Neural crest cell (in vitro differentiated cells): Measurements from ENCODE around the gene FAM151A. TPM values are rescaled to one million over a fixed set of nuclear protein-coding genes. Genes with fewer than 3 reads are reported as not detected.

Experiments
- DNase-seq: peaks from one replicate; pipeline ENCODE4 v3.0.0; 2021; ENCODE audit warnings: low read depth, mixed read lengths, low spot score
- H3K27ac Mint-ChIP-seq: one replicate; pipeline ENCODE4 v1.8.0; 2021; ENCODE audit warnings: mild to moderate bottlenecking, mixed read lengths; ENCODE audit not compliant: unreplicated experiment
- H3K27me3 Mint-ChIP-seq: 2 replicates; pipeline ENCODE4 v1.8.0; 2021; ENCODE audit warnings: low read depth, mild to moderate bottlenecking, mixed read lengths
- H3K36me3 Mint-ChIP-seq: 2 replicates; pipeline ENCODE4 v1.8.0; 2021; ENCODE audit warnings: low read depth, mild to moderate bottlenecking, mixed read lengths
- H3K4me1 Mint-ChIP-seq: 2 replicates; pipeline ENCODE4 v1.8.0; 2021; ENCODE audit warnings: mixed read lengths
- H3K4me3 Mint-ChIP-seq: one replicate; pipeline ENCODE4 v1.8.0; 2021; ENCODE audit warnings: mild to moderate bottlenecking, mixed read lengths
- H3K9me3 Mint-ChIP-seq: 2 replicates; pipeline ENCODE4 v1.8.0; 2021; ENCODE audit warnings: mixed read lengths
- total RNA-seq: library from RNA; stranded (reverse); gene quantifications from 2 replicates; pipeline ENCODE4 v1.2.1, GENCODE V29; 2021
- TF ChIP-seq, protein P1 (sequence below): fragments of 200-600 bp; sonication (generic); conservative IDR thresholded peaks from 2 replicates; pipeline ENCODE4 v1.5.0; 2021; ENCODE audit warnings: antibody characterized with exemption, mild to moderate bottlenecking

Gene FAM151A
- total RNA-seq, 1 donor from 2014 or later = not detected

DNA sequence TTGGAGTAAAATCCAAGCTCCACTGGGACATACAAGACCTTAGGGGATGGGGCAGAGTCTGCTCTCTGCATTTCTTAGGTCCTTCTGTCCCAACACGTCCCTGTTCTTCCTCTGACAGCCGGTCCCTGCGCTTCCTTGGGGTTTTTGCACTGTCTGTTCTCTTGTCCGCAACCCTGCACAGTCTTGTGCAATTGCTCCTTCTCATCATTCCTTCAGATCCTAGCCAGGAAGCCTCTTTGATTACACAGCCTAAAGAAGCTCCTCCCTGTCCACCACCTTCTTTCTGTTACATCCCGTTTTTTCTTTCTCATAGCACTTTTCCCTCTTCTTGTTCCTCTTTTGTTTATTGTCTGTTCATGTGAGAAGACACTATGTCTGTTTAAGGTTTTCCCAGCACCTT, 55.4 kb downstream of the FAM151A start:
- Mint-ChIP-seq H3K4me3 (no peak overlapping the region), H3K27ac (no peak overlapping the region), H3K27me3 (no peaks in the 10 kb centered on the region), H3K4me1 (peaks cover 24% of the 10 kb centered on the region), H3K36me3 (no peaks in the 10 kb centered on the region), H3K9me3 (no peaks in the 10 kb centered on the region)
- TF ChIP-seq, protein P1, sequence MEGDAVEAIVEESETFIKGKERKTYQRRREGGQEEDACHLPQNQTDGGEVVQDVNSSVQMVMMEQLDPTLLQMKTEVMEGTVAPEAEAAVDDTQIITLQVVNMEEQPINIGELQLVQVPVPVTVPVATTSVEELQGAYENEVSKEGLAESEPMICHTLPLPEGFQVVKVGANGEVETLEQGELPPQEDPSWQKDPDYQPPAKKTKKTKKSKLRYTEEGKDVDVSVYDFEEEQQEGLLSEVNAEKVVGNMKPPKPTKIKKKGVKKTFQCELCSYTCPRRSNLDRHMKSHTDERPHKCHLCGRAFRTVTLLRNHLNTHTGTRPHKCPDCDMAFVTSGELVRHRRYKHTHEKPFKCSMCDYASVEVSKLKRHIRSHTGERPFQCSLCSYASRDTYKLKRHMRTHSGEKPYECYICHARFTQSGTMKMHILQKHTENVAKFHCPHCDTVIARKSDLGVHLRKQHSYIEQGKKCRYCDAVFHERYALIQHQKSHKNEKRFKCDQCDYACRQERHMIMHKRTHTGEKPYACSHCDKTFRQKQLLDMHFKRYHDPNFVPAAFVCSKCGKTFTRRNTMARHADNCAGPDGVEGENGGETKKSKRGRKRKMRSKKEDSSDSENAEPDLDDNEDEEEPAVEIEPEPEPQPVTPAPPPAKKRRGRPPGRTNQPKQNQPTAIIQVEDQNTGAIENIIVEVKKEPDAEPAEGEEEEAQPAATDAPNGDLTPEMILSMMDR = no peak
- no peak for DNase-seq

- Mint-ChIP-seq H3K27ac (no peak overlapping the region), H3K36me3 (no peaks in the 10 kb centered on the region), H3K27me3 (no peaks in the 10 kb centered on the region), H3K4me1 (peaks cover 13% of the 10 kb centered on the region), H3K4me3 (no peak overlapping the region), H3K9me3 (no peaks in the 10 kb centered on the region)
- DNase-seq = no peak
- TF ChIP-seq, protein P1 = no peak
These were observed 56.7 kb downstream of the FAM151A start for GRCh38 chr1:54566438-54567141.

DNA sequence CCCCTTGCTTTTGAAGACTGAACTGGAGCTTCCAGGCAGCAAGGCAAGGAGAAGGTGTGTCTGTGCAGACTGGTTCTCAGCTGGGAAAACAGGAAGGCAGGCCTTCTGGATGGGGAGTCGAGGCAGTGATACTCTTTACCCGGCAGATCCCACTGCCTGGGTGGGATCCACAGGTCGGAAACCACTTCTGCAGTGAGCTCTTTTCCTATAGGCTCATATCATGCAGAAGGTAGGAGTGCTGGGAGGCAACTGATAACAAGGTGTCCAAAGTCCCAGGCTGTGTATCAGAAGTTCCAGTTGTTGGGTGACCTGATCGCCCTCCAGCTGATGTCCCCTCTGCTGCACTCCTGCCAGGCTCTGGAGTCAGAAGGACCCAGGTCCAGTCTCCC, 58.2 kb downstream of the FAM151A start:
- Mint-ChIP-seq H3K36me3 (no peaks in the 10 kb centered on the region), H3K27ac (no peak overlapping the region), H3K4me3 (no peak overlapping the region), H3K27me3 (no peaks in the 10 kb centered on the region), H3K9me3 (no peaks in the 10 kb centered on the region), H3K4me1 (peaks cover 7% of the 10 kb centered on the region)
- no peak for DNase-seq
- TF ChIP-seq, protein P1 = no peak

- H3K4me1 Mint-ChIP-seq = peaks cover 7% of the 10 kb centered on the region
- no peaks in the 10 kb centered on the region for H3K9me3 Mint-ChIP-seq
- no peak overlapping the region for H3K4me3 Mint-ChIP-seq
- no peaks in the 10 kb centered on the region for H3K27me3 Mint-ChIP-seq
- no peaks in the 10 kb centered on the region for H3K36me3 Mint-ChIP-seq
- DNase-seq = no peak
- TF ChIP-seq, protein P1 = no peak
- H3K27ac Mint-ChIP-seq = no peak overlapping the region
These were observed 58.8 kb downstream of the FAM151A start for GRCh38 chr1:54564312-54565112.

GRCh38 chr1:54559771-54560231, 63.5 kb downstream of the FAM151A start:
- no peak for DNase-seq
- no peak overlapping the region for H3K27ac Mint-ChIP-seq
- TF ChIP-seq, protein P1 = no peak
- H3K27me3 Mint-ChIP-seq = no peaks in the 10 kb centered on the region
- H3K4me3 Mint-ChIP-seq = no peak overlapping the region
- H3K36me3 Mint-ChIP-seq = peaks cover 2% of the 10 kb centered on the region
- H3K4me1 Mint-ChIP-seq = no peaks in the 10 kb centered on the region
- H3K9me3 Mint-ChIP-seq = peaks cover 6% of the 10 kb centered on the region

Other genes with a start within 250 kb of the FAM151A start
- gene SSBP3, start 217.1 kb downstream of the FAM151A start, total RNA-seq = 94.3 and 99.0 TPM in 2 replicates
- gene ACOT11, start 75.3 kb downstream of the FAM151A start, total RNA-seq = 2.7 and 3.1 TPM in 2 replicates
- gene MROH7, start 18.3 kb upstream of the FAM151A start, total RNA-seq = 0.57 TPM in 1 of 2 replicates, not detected in the other
- 27.9 and 28.5 TPM in 2 replicates for gene TTC4, start 92.3 kb upstream of the FAM151A start, total RNA-seq
- gene PARS2, start 141.0 kb upstream of the FAM151A start, total RNA-seq = 7.1 and 8.2 TPM in 2 replicates
- gene TTC22, start 177.8 kb upstream of the FAM151A start, total RNA-seq = not detected in 2 replicates